GM19328 (cell line): ENCODE results near the gene PDSS1.

Experiments used
- ATAC-seq: cut with Tn5 transposase; IDR thresholded peaks from one replicate; pipeline ENCODE4 v1.9.1; 2021; ENCODE audit warnings: mild to moderate bottlenecking, moderate library complexity; ENCODE audit not compliant: unreplicated experiment

Gene PDSS1

GRCh38 chr10:26792758-26793495 is 95.4 kb downstream of the PDSS1 start:
- no peak for ATAC-seq
